H1 (cell line): ENCODE data around the gene TUBGCP5. TPM values are rescaled to one million over a fixed set of nuclear protein-coding genes. Genes with fewer than 3 reads are reported as not detected.

ENCODE experiments used
- CTCF ChIA-PET: fragments of 300-600 bp; sonication (Branson Sonifier 250); formaldehyde crosslinking; loops from one replicate; lab custom pipeline; 2021; ENCODE audit not compliant: partially characterized antibody; lab: Charles Lee
- POLR2A ChIA-PET: fragments of 300-600 bp; sonication (Branson Sonifier 250); formaldehyde crosslinking; loops from one replicate; lab custom pipeline; 2021; ENCODE audit warnings: inconsistent platforms; ENCODE audit not compliant: partially characterized antibody; lab: Charles Lee
- DNase-seq, 2 experiments: peaks; one replicate each; pipeline versions ENCODE4 v3.0.0 to v3.0.0-alpha.2; 2010 to 2022; ENCODE audit warnings: low spot score in 2 of 2, low read depth in 1 of 2, mixed read lengths in 1 of 2
- FAIRE-seq: peaks from 2 replicates; lab custom pipeline; 2011; peaks lifted over from hg19 to GRCh38; lab: Jason Lieb, UNC
- H2AFZ ChIP-seq: 2 replicates; pipeline ENCODE4 v1.8.1; 2012; ENCODE audit warnings: low read length, inconsistent platforms
- H2AK5ac ChIP-seq: 2 replicates; pipeline ENCODE4 v1.6.1; 2013; ENCODE audit warnings: low read depth, low read length
- H2BK120ac ChIP-seq: replicated peaks from 2 replicates; pipeline ENCODE3; 2013; ENCODE audit warnings: low read depth, low read length, inconsistent platforms
- H2BK12ac ChIP-seq: 2 replicates; pipeline ENCODE4 v1.6.1; 2013; ENCODE audit warnings: low read depth, low read length
- H2BK15ac ChIP-seq: 2 replicates; pipeline ENCODE4 v1.6.1; 2013; ENCODE audit warnings: low read length
- H2BK20ac ChIP-seq: 2 replicates; pipeline ENCODE4 v1.6.1; 2013; ENCODE audit warnings: low read length
- H2BK5ac ChIP-seq: 2 replicates; pipeline ENCODE4 v1.6.1; 2013; ENCODE audit warnings: low read depth, low read length
- H3K14ac ChIP-seq: 2 replicates; pipeline ENCODE4 v1.6.1; 2013; ENCODE audit warnings: inconsistent platforms; ENCODE audit not compliant: insufficient read length
- H3K18ac ChIP-seq: 2 replicates; pipeline ENCODE4 v1.6.1; 2013; ENCODE audit warnings: low read length; ENCODE audit errors: extremely low read depth
- H3K23ac ChIP-seq: 2 replicates; pipeline ENCODE4 v1.6.1; 2013; ENCODE audit warnings: inconsistent platforms; ENCODE audit not compliant: insufficient read length
- H3K23me2 ChIP-seq: 2 replicates; pipeline ENCODE4 v1.6.1; 2013; ENCODE audit warnings: low read depth, low read length
- H3K27ac ChIP-seq: 2 replicates; pipeline ENCODE4 v1.6.1; 2011; ENCODE audit warnings: low read depth, low read length, inconsistent platforms
- H3K27me3 ChIP-seq, 4 experiments: replicated peaks in 1 of 4; 1 replicate in 1 of 4; 2 replicates in 3 of 4; pipeline versions ENCODE4 v1.6.1 to v1.8.1; 2011 to 2013; ENCODE audit warnings: low read length in 3 of 4, mild to moderate bottlenecking in 3 of 4, inconsistent platforms in 2 of 4, mixed read lengths in 2 of 4, moderate library complexity in 1 of 4; ENCODE audit not compliant: control insufficient read depth in 3 of 4, insufficient read depth in 3 of 4; ENCODE audit errors: extremely low read depth in 1 of 4
- H3K36me3 ChIP-seq, 4 experiments: 2 replicates each; pipeline versions ENCODE4 v1.6.1 to v1.8.1; 2011 to 2013; ENCODE audit warnings: mild to moderate bottlenecking in 4 of 4, low read length in 3 of 4, moderate library complexity in 2 of 4, control low read depth in 1 of 4, inconsistent platforms in 1 of 4; ENCODE audit not compliant: insufficient read depth in 4 of 4, control insufficient read depth in 2 of 4
- H3K4ac ChIP-seq: replicated peaks from 2 replicates; pipeline ENCODE3; 2013; ENCODE audit warnings: low read length, low read depth, mixed read lengths, inconsistent platforms; ENCODE audit not compliant: insufficient read length
- H3K4me1 ChIP-seq, 4 experiments: replicated peaks in 1 of 4; 1 replicate in 1 of 4; 2 replicates in 3 of 4; pipeline versions ENCODE4 v1.6.1 to v1.8.1; 2011 to 2013; ENCODE audit warnings: low read length in 3 of 4, inconsistent platforms in 2 of 4, mixed read lengths in 1 of 4; ENCODE audit not compliant: insufficient read depth in 4 of 4, control insufficient read depth in 3 of 4
- H3K4me2 ChIP-seq, 2 experiments: 2 replicates each; pipeline versions ENCODE4 v1.6.1 to v1.8.1; 2011 to 2013; ENCODE audit warnings: low read depth in 2 of 2, low read length in 2 of 2, control low read depth in 1 of 2, inconsistent platforms in 1 of 2, mild to moderate bottlenecking in 1 of 2; ENCODE audit not compliant: insufficient read depth in 1 of 2
- H3K4me3 ChIP-seq, 4 experiments: fragments of 200-600, 300-600 bp in 1 of 4; sonication (generic), shearing (Covaris generic), sonication (Bioruptor Twin) in 1 of 4; 2 replicates each; pipeline versions ENCODE4 v1.5.1 to v1.8.1; 2011 to 2016; ENCODE audit warnings: low read length in 4 of 4, low read depth in 3 of 4, control low read depth in 2 of 4, inconsistent platforms in 2 of 4, mild to moderate bottlenecking in 2 of 4, mixed read lengths in 1 of 4, moderate library complexity in 1 of 4; ENCODE audit not compliant: insufficient read depth in 2 of 4; ENCODE audit errors: extremely low read depth in 1 of 4
- H3K56ac ChIP-seq: replicated peaks from 2 replicates; pipeline ENCODE3; 2013; ENCODE audit warnings: low read depth, mild to moderate bottlenecking, mixed read lengths, low read length, inconsistent platforms; ENCODE audit not compliant: insufficient read length
- H3K79me1 ChIP-seq: 2 replicates; pipeline ENCODE4 v1.6.1; 2013; ENCODE audit warnings: low read depth, low read length, control low read depth
- H3K79me2 ChIP-seq, 2 experiments: 2 replicates each; pipeline versions ENCODE4 v1.6.1 to v1.8.1; 2012 to 2013; ENCODE audit warnings: low read length in 2 of 2, mild to moderate bottlenecking in 2 of 2, inconsistent platforms in 1 of 2; ENCODE audit not compliant: insufficient read depth in 2 of 2, control insufficient read depth in 1 of 2
- H3K9ac ChIP-seq, 4 experiments: replicated peaks in 1 of 4; 1 replicate in 1 of 4; 2 replicates in 3 of 4; pipeline versions ENCODE4 v1.6.1 to v1.8.1; 2011 to 2013; ENCODE audit warnings: low read depth in 3 of 4, low read length in 3 of 4, control low read depth in 2 of 4, mild to moderate bottlenecking in 2 of 4, moderate library complexity in 2 of 4, inconsistent platforms in 1 of 4; ENCODE audit errors: extremely low read depth in 1 of 4
- H3K9me3 ChIP-seq, 2 experiments: 2 replicates each; pipeline versions ENCODE4 v1.6.1 to v1.8.1; 2012 to 2013; ENCODE audit warnings: mild to moderate bottlenecking in 2 of 2, moderate library complexity in 2 of 2, control low read depth in 1 of 2, inconsistent platforms in 1 of 2, low read depth in 1 of 2, low read length in 1 of 2, mixed read lengths in 1 of 2; ENCODE audit not compliant: insufficient read depth in 2 of 2
- H4K20me1 ChIP-seq, 2 experiments: replicated peaks in 1 of 2; 2 replicates each; pipeline versions ENCODE3 to v1.8.1; 2011 to 2013; ENCODE audit warnings: inconsistent platforms in 2 of 2, low read length in 2 of 2, mild to moderate bottlenecking in 1 of 2; ENCODE audit not compliant: insufficient read depth in 2 of 2, control insufficient read depth in 1 of 2
- H4K5ac ChIP-seq: 2 replicates; pipeline ENCODE4 v1.6.1; 2013; ENCODE audit warnings: low read length, low read depth, mixed read lengths, inconsistent platforms; ENCODE audit not compliant: insufficient read length
- H4K8ac ChIP-seq: 2 replicates; pipeline ENCODE4 v1.8.0; 2013; ENCODE audit warnings: mild to moderate bottlenecking, moderate library complexity, low read length, inconsistent platforms; ENCODE audit not compliant: insufficient read depth; ENCODE audit errors: extremely low read depth
- H4K91ac ChIP-seq: replicated peaks from 2 replicates; pipeline ENCODE3; 2013; ENCODE audit warnings: low read length, mixed read lengths, inconsistent platforms; ENCODE audit not compliant: insufficient read length
- CBX8 ChIP-seq: fragments of 300-800, 300-1000 bp; sonication (generic); IDR thresholded peaks from 2 replicates; pipeline ENCODE4 v1.7.1; 2016; ENCODE audit warnings: low read depth, low read length, borderline replicate concordance
- RNF2 ChIP-seq: fragments of 200-900, 300-1000 bp; sonication (generic); IDR thresholded peaks from 2 replicates; pipeline ENCODE4 v1.7.1; 2016; ENCODE audit warnings: borderline replicate concordance, low read depth, mild to moderate bottlenecking, antibody characterized with exemption, low read length; ENCODE audit not compliant: poor library complexity, severe bottlenecking; ENCODE audit errors: missing control alignments
- SP2 ChIP-seq: IDR thresholded peaks from 2 replicates; pipeline ENCODE4 v1.6.1; 2012; ENCODE audit warnings: mild to moderate bottlenecking, low read length, inconsistent platforms
- WGBS, 2 experiments: shearing (Covaris generic) in 1 of 2; methylation state at CpG; one replicate each; pipeline versions ENCODE4 v1.1.6 to v1.1.7; 2013 to 2015; ENCODE audit warnings: low lambda C conversion rate in 2 of 2, mixed read lengths in 2 of 2, inconsistent platforms in 1 of 2, low coverage in 1 of 2, missing lambda C conversion rate in 1 of 2; ENCODE audit not compliant: insufficient replicate concordance in 2 of 2, insufficient coverage in 1 of 2, insufficient read length in 1 of 2; ENCODE audit errors: extremely low coverage in 1 of 2, missing lambda C conversion rate in 1 of 2; 5-methylcytosine and 5-hydroxymethylcytosine counted together
- polyA plus RNA-seq, 7 experiments: library from polyadenylated mRNA; depleted of rRNA in 3 of 7; stranded (reverse) in 5 of 7; unstranded in 2 of 7; fragments of >200 nt in 5 of 7; fragments of 200-250 nt in 2 of 7; gene quantifications; 1 replicate in 5 of 7; 2 replicates in 1 of 7; 4 replicates in 1 of 7; pipeline versions ENCODE4 v1.2.1 to v1.2.3, GENCODE V29; 2011 to 2013; ENCODE audit warnings: missing spikeins in 2 of 7, mixed read lengths in 2 of 7
- total RNA-seq: library from RNA; stranded (reverse); fragmentation: NEBNext Ultra II Directional; extraction: Animal tissue kit (Norgen Biotek cat#: 25700); gene quantifications from 2 replicates; pipeline ENCODE4 v1.2.1, GENCODE V29; 2021

TUBGCP5 gene
- total and polyA plus RNA-seq, 2 of the 8 experiments (the other 6 are each of a cell fraction or from before 2014, with no cell fraction given) = 6.3 to 12.5 TPM

DNA sequence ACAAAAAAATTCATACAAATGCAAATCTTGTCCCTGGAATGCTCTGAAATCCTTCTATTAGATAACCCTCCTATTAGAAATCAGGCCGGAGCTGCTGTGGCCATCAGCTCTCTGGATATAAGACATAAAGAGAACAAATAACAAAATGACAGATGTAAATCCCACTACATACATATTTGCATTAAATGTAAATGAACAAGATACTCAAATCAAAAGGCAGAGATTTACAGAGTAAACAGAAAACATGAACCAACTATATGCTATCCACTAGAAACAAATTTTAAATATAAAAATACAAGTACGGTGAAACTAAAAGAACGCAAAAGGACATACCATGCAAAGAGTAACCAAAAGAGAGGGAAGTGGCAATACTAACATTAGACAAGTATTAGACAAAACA is 69.9 kb downstream of the TUBGCP5 start:
- 98% methylated on average over 3 of the region's 3 CpGs; no CpG with 5 or more reads in 1 of the 2 experiments for WGBS, 2 experiments
- TF ChIP-seq SP2 (no peak), CBX8 (no peak), RNF2 (no peak)

More for the DNA sequence above, 69.9 kb downstream of the TUBGCP5 start:
- no peak overlapping the region for H2BK15ac ChIP-seq
- ChIA-PET CTCF (no interaction called here), POLR2A (interaction anchor here (2.7 kb wide), 1 partner anchor 9 kb away, joined by 7 read pairs; no protein-coding TSS in a partner anchor)
- H3K56ac ChIP-seq = no peak overlapping the region
- H3K4ac ChIP-seq = no peak overlapping the region
- no peak overlapping the region for H4K5ac ChIP-seq
- no peak overlapping the region for H3K4me2 ChIP-seq
- H3K18ac ChIP-seq = no peak overlapping the region
- H2BK12ac ChIP-seq = no peak overlapping the region
- H3K9me3 ChIP-seq = no peaks in the 10 kb centered on the region
- peaks cover 5 to 17% of the 10 kb centered on the region in 2 experiments for H4K20me1 ChIP-seq
- H2AFZ ChIP-seq = no peak overlapping the region
- H2BK5ac ChIP-seq = no peak overlapping the region
- peaks cover 0 to 61% of the 10 kb centered on the region in 2 experiments; a peak in 2 of 4 replicates for H3K79me2 ChIP-seq
- peaks cover 0 to 9% (median 1%) of the 10 kb centered on the region in 4 experiments; a peak in 4 of 7 replicates for H3K4me1 ChIP-seq
- H2BK120ac ChIP-seq = no peak overlapping the region
- no peak overlapping the region for H3K4me3 ChIP-seq
- no peak overlapping the region for H2AK5ac ChIP-seq
- DNase-seq (no peak), FAIRE-seq (no peak)
- H4K91ac ChIP-seq = no peak overlapping the region
- peaks cover 13% of the 10 kb centered on the region for H3K79me1 ChIP-seq
- no peak overlapping the region for H3K27ac ChIP-seq
- H3K9ac ChIP-seq = no peak overlapping the region
- H2BK20ac ChIP-seq = no peak overlapping the region
- H3K36me3 ChIP-seq = no peaks in the 10 kb centered on the region
- no peak overlapping the region for H4K8ac ChIP-seq
- no peaks in the 10 kb centered on the region for H3K23me2 ChIP-seq
- no peaks in the 10 kb centered on the region for H3K27me3 ChIP-seq
- no peak overlapping the region for H3K14ac ChIP-seq
- no peak overlapping the region for H3K23ac ChIP-seq
